ENCODE data around the gene TUBGCP2. TPM values are rescaled to one million over a fixed set of nuclear protein-coding genes. Genes with fewer than 3 reads are reported as not detected.

TUBGCP2 gene
- polyA plus RNA-seq, 3 donors: 25.9 to 78.6 (median 39.3) TPM

- Mint-ChIP-seq H3K27me3 (ENCODE audit: low read depth in 3 of 3) (peaks cover 0 to 4% (median 0%) of the 10 kb centered on the region in 3 donors), H3K4me1 (peaks cover 25% of the 10 kb centered on the region), H3K27ac (peak overlapping the region; percentile 90 to 96 (median 95)), H3K36me3 (peaks cover 71 to 80% of the 10 kb centered on the region in 2 donors), H3K4me3 (peak overlapping the region in 1 of 2 donors; percentile 21), H3K9me3 (no peaks in the 10 kb centered on the region)
- H3K27me3 ChIP-seq (ENCODE audit: control insufficient read depth in 2 of 2, insufficient read depth in 2 of 2, low read length in 2 of 2): no peaks in the 10 kb centered on the region
- no peaks in the 10 kb centered on the region for H4K20me1 ChIP-seq (ENCODE audit: insufficient read depth, low read length)
- peak overlapping the region; percentile 75 for H3K9ac ChIP-seq (ENCODE audit: insufficient read depth, low read length, poor library complexity, severe bottlenecking)
- peak overlapping the region; percentile 26 for H3K4me2 ChIP-seq (replicated peaks; ENCODE audit: extremely low read depth, low read length, poor library complexity, severe bottlenecking)
- no peaks in the 10 kb centered on the region for H3K79me2 ChIP-seq (ENCODE audit: insufficient read depth, low read length)
- DNase-seq: peak; percentile 96 to 99 (median 96)
- H3K4me1 ChIP-seq (ENCODE audit: control insufficient read depth in 1 of 2, insufficient read depth in 2 of 2, low read length in 2 of 2): peaks cover 25 to 33% of the 10 kb centered on the region in 2 donors
- no peaks in the 10 kb centered on the region for H3K9me3 ChIP-seq (replicated peaks in 1 of 2; ENCODE audit: control insufficient read depth in 1 of 2, insufficient read depth in 1 of 2, low read length in 2 of 2)
- H2AFZ ChIP-seq (ENCODE audit: insufficient read depth, low read depth, low read length, poor library complexity, severe bottlenecking): no peak overlapping the region
- 73% methylated on average over 30 of the region's 38 CpGs for WGBS (ENCODE audit: insufficient coverage)
- H3K36me3 ChIP-seq (replicated peaks in 1 of 2; ENCODE audit: control insufficient read depth in 1 of 2, insufficient read depth in 2 of 2, low read length in 2 of 2): peaks cover 74 to 76% of the 10 kb centered on the region in 2 donors
- TF ChIP-seq CTCF (IDR thresholded peaks at IDR 0.05): no peak
- H3K4me3 ChIP-seq (replicated peaks in 1 of 3; ENCODE audit: low read depth in 2 of 3, low read length in 3 of 3): peak overlapping the region in 1 of 3 experiments; percentile 30
- intact Hi-C loops (cut with micrococcal nuclease): loop anchor here (2.0 to 5.0 kb wide), 2 partner anchors 14 to 36 kb away; no protein-coding TSS in a partner anchor
- H3K27ac ChIP-seq (ENCODE audit: low read depth in 1 of 2, low read length in 2 of 2): peak overlapping the region; percentile 84 to 95
Measured at GRCh38 chr10:133292919-133293809, 15.5 kb downstream of the TUBGCP2 start.

DNA sequence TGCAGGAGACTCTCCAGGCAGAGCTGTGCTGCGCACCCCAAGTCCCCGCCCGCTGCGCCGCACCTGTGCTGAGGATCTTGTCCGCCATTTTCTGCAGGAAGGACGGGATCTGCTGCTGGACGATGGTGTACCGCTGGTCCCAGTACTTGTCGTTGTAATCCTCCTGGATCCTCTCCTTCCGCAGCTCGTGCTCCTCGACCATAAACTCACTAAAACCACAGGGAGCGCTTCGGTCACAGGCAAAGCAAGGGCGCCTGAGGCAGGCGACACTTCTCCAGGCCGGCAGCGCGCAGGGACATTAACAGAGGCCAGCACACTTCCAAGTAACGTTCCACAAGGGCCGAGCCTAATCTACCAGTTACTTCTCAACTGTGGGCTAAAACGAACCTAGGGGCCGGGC is 18.9 kb downstream of the TUBGCP2 start:
- WGBS (ENCODE audit: insufficient coverage): 96% methylated on average over 23 of the region's 24 CpGs
- H3K27me3 ChIP-seq (ENCODE audit: control insufficient read depth in 2 of 2, insufficient read depth in 2 of 2, low read length in 2 of 2): no peaks in the 10 kb centered on the region
- Mint-ChIP-seq H3K36me3 (peaks cover 70 to 80% of the 10 kb centered on the region in 2 donors), H3K4me3 (no peak overlapping the region), H3K27ac (peak overlapping the region in 3 of 7 donors; percentile 26 to 60 (median 47)), H3K9me3 (no peaks in the 10 kb centered on the region), H3K27me3 (ENCODE audit: low read depth in 3 of 3) (peaks cover 0 to 4% (median 0%) of the 10 kb centered on the region in 3 donors), H3K4me1 (peaks cover 24% of the 10 kb centered on the region)
- peak overlapping the region in 1 of 2 donors; percentile 41 for H3K27ac ChIP-seq (ENCODE audit: low read depth in 1 of 2, low read length in 2 of 2)
- peaks cover 13% of the 10 kb centered on the region for H4K20me1 ChIP-seq (ENCODE audit: insufficient read depth, low read length)
- no peak overlapping the region for H3K4me3 ChIP-seq (replicated peaks in 1 of 3; ENCODE audit: low read depth in 2 of 3, low read length in 3 of 3)
- no peaks in the 10 kb centered on the region for H3K9me3 ChIP-seq (replicated peaks in 1 of 2; ENCODE audit: control insufficient read depth in 1 of 2, insufficient read depth in 1 of 2, low read length in 2 of 2)
- no peak for DNase-seq
- intact Hi-C loops (cut with micrococcal nuclease): loop anchor here in 1 of 2 donors (5.0 kb wide), 1 partner anchor 32 kb away; no protein-coding TSS in a partner anchor
- no peak overlapping the region for H3K9ac ChIP-seq (ENCODE audit: insufficient read depth, low read length, poor library complexity, severe bottlenecking)
- no peak overlapping the region for H2AFZ ChIP-seq (ENCODE audit: insufficient read depth, low read depth, low read length, poor library complexity, severe bottlenecking)
- peaks cover 74% of the 10 kb centered on the region in 2 donors for H3K36me3 ChIP-seq (replicated peaks in 1 of 2; ENCODE audit: control insufficient read depth in 1 of 2, insufficient read depth in 2 of 2, low read length in 2 of 2)
- no peak for TF ChIP-seq CTCF (IDR thresholded peaks at IDR 0.05)
- H3K4me2 ChIP-seq (replicated peaks; ENCODE audit: extremely low read depth, low read length, poor library complexity, severe bottlenecking): no peak overlapping the region
- no peaks in the 10 kb centered on the region for H3K79me2 ChIP-seq (ENCODE audit: insufficient read depth, low read length)
- peaks cover 24 to 26% of the 10 kb centered on the region in 2 donors for H3K4me1 ChIP-seq (ENCODE audit: control insufficient read depth in 1 of 2, insufficient read depth in 2 of 2, low read length in 2 of 2)

Data from CD14-positive monocyte (primary cell).